ENCODE data around the gene AP5S1.

AP5S1 gene

DNA sequence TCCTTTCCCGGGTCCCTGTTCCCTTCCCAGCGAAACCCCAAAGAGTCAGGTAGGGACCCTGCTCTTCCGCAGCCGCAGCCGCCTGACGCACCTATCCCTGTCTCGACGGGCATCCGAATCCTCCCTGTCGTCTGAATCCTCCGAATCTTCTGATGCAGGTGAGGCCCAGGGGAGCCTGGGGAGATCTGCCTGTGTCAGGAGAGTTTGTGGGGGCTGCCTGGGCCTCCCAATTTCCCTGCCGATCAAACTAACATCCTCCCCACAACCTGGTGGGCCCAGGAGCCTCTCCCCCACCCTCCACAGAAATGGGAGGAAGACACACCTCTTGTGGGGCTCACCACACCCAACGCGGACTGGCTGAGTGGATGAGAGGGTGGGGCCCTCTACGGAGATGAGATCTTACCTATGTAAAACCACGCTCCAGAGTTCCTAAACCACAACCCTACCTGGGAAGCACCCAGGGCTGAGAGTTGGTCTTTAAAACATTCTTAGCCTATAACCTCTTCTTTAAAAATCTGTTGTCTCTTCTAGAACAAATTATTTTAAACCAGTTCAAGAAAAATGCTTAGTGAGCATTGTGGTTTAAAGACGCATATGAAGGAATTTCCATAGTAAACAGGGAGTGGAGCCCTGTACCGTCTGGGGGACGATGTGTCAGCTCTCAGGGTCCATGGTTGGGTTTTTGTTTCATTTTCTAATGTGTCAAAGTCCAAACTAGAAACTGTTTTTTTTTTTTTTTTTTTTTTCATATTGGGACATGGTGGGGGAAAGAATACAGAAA, 22.6 kb upstream of the AP5S1 start:
- TF ChIP-seq GATA1 (IDR thresholded peaks at IDR 0.05; ENCODE audit: low read depth, low read length) (no peak), POLR2A (IDR thresholded peaks at IDR 0.05; ENCODE audit: low read length) (no peak)
- peak; percentile 37 to 58 for DNase-seq

GRCh38 chr20:3798373-3798768, 22.0 kb upstream of the AP5S1 start:
- no peak for DNase-seq
- no peak for TF ChIP-seq POLR2A (IDR thresholded peaks at IDR 0.05; ENCODE audit: low read length)
- no peak for TF ChIP-seq GATA1 (IDR thresholded peaks at IDR 0.05; ENCODE audit: low read depth, low read length)

DNA sequence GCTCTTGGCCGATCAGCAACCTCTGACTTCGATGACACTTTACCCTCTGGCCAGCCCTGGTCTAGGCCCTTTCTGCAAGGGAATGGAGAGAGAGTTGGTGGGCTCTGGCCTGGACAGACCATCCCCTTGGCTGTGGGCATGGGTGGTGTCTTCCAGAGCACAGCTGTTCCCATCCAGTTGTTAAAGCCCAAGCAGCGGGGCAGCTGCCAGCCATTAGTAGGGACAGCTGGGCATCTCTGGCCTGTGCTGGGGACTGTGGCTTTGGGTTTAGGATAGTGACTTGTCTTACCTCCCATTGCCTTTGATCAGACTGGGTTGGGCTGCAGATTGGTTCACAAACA, 21.5 kb upstream of the AP5S1 start:
- TF ChIP-seq POLR2A (IDR thresholded peaks at IDR 0.05; ENCODE audit: low read length) (no peak), GATA1 (IDR thresholded peaks at IDR 0.05; ENCODE audit: low read depth, low read length) (no peak)

DNA sequence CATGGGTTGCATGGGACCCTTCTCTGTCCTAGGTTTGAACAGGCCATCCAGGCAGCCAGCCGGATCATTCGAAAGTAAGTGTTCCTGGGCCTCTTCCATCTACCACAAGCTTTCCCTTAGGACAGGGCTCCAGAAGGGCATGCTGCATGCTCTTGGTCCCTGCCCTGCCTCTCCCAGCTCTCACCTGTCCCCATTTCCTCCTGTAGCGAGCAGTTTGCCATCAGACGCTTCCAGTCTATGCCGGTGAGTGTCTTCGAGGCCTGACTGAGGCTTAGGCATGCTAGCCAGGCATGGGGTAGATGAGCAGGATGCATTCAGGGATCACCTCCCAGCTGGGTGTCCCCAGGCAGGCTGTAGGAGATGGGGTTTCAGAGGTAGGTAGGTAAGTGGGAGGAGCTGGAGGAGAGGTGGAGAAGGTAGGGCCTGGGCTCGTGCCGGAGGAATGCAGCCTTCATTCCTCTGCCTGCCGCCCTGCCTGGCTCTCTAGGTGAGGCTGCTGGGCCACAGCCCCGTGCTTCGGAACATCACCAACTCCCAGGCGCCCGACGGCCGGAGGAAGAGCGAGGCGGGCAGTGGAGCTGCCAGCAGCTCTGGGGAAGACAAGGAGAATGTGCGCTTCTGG, 20.0 kb upstream of the AP5S1 start:
- no peak for DNase-seq
- TF ChIP-seq POLR2A (IDR thresholded peaks at IDR 0.05; ENCODE audit: low read length) (no peak), GATA1 (IDR thresholded peaks at IDR 0.05; ENCODE audit: low read depth, low read length) (no peak)

More for the DNA sequence above, 21.5 kb upstream of the AP5S1 start:
- no peak for DNase-seq

DNA sequence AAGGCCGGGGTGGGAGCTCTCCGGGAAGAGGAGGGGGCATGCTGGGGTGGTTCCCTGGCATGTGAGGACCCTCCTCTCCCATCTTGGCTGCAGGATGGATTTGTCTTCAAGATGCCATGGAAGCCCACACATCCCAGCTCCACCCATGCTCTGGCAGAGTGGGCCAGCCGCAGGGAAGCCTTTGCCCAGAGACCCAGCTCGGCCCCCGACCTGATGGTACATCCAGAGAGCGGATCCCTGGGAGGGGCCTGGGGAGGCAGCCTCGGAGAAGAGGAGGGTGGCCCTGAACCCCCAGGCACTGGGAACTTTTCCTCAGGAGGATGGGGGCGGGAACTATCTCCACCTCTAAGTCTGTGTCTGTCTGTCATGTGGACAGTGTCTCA, 19.5 kb upstream of the AP5S1 start:
- TF ChIP-seq POLR2A (IDR thresholded peaks at IDR 0.05; ENCODE audit: low read length) = no peak
- TF ChIP-seq GATA1 (IDR thresholded peaks at IDR 0.05; ENCODE audit: low read depth, low read length) = no peak
- no peak for DNase-seq

GRCh38 chr20:3801299-3801698, 19.0 kb upstream of the AP5S1 start:
- no peak for DNase-seq
- TF ChIP-seq POLR2A (IDR thresholded peaks at IDR 0.05; ENCODE audit: low read length) = no peak
- TF ChIP-seq GATA1 (IDR thresholded peaks at IDR 0.05; ENCODE audit: low read depth, low read length) = no peak

- TF ChIP-seq POLR2A (IDR thresholded peaks at IDR 0.05; ENCODE audit: low read length) (no peak), GATA1 (IDR thresholded peaks at IDR 0.05; ENCODE audit: low read depth, low read length) (no peak)
These were observed 18.5 kb upstream of the AP5S1 start for GRCh38 chr20:3801846-3802245.

GRCh38 chr20:3802524-3803239, 17.7 kb upstream of the AP5S1 start:
- no peak for DNase-seq
- TF ChIP-seq GATA1 (IDR thresholded peaks at IDR 0.05; ENCODE audit: low read depth, low read length) (no peak), POLR2A (IDR thresholded peaks at IDR 0.05; ENCODE audit: low read length) (no peak)

More at GRCh38 chr20:3801846-3802245, 18.5 kb upstream of the AP5S1 start:
- DNase-seq = no peak

DNA sequence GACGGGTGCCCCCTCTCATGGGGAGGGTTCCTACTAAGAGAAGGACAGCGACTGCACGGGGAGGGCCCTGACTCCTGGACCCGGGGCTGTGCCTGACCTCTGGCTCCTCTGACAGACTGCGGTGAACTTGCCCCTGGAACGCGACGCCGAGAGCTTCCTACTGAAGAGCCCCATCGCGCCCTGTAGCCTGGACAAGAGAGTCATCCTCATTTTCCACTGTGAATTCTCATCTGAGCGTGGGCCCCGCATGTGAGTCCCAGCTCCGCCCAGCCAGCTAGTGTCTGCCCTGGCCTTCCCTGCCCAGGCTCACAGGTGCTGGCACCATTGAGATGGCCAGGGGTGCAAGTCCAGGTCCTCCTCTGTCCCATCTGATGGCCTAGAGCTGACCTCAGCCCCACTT, 17.1 kb upstream of the AP5S1 start:
- DNase-seq = no peak
- TF ChIP-seq GATA1 (IDR thresholded peaks at IDR 0.05; ENCODE audit: low read depth, low read length) (no peak), POLR2A (IDR thresholded peaks at IDR 0.05; ENCODE audit: low read length) (no peak)

DNA sequence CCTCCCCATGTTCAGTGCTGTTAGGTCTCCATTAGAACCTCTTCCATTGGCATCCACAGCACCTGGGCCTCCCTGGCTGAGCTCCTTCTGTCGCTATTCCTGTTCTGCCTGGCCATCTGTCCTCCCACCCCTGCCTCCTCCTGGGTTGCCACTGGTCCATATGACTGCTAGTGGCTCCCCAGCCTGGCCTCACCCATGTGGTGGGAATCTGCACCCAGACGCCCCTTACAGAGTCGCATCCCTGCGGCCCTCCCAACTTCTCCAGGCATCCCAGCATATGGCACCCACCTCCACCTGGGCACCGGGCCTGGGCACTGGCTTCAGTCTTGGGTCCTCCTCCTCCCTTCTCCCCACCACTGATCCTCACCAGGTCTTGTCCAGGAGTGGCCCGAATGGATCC, 16.5 kb upstream of the AP5S1 start:
- no peak for TF ChIP-seq POLR2A (IDR thresholded peaks at IDR 0.05; ENCODE audit: low read length)
- no peak for DNase-seq

DNA sequence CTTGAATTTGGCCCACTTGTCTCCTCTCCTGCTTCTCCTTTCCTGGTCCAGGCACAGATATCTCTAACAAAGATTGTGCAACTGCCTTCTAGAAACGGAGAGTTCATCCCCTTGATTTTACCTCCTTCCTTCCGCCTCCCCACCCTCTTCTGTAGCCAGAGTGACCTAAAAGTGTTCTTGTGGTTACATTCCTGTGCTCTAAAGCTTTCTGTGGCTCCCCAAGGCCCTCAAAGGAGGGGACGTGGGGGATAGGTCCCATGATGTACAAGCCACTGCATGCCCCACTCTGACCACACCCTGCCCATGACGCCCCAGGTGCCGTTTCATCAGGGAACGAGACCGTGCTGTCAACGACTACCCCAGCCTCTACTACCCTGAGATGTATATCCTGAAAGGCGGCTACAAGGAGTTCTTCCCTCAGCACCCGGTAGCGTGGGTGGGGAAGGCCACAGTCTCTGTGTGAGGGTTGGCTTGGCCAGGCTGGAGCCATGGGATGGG, 16.0 kb upstream of the AP5S1 start:
- no peak for DNase-seq
- no peak for TF ChIP-seq POLR2A (IDR thresholded peaks at IDR 0.05; ENCODE audit: low read length)
- no peak for TF ChIP-seq GATA1 (IDR thresholded peaks at IDR 0.05; ENCODE audit: low read depth, low read length)

DNA sequence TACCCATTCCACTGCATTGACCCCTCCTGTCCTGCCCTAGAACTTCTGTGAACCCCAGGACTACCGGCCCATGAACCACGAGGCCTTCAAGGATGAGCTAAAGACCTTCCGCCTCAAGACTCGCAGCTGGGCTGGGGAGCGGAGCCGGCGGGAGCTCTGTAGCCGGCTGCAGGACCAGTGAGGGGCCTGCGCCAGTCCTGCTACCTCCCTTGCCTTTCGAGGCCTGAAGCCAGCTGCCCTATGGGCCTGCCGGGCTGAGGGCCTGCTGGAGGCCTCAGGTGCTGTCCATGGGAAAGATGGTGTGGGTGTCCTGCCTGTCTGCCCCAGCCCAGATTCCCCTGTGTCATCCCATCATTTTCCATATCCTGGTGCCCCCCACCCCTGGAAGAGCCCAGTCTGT, 15.6 kb upstream of the AP5S1 start:
- TF ChIP-seq GATA1 (IDR thresholded peaks at IDR 0.05; ENCODE audit: low read depth, low read length) = no peak
- no peak for TF ChIP-seq POLR2A (IDR thresholded peaks at IDR 0.05; ENCODE audit: low read length)
- DNase-seq = no peak

- no peak for TF ChIP-seq POLR2A (IDR thresholded peaks at IDR 0.05; ENCODE audit: low read length)
- no peak for DNase-seq
These were observed 11.8 kb upstream of the AP5S1 start for GRCh38 chr20:3808544-3808943.

DNA sequence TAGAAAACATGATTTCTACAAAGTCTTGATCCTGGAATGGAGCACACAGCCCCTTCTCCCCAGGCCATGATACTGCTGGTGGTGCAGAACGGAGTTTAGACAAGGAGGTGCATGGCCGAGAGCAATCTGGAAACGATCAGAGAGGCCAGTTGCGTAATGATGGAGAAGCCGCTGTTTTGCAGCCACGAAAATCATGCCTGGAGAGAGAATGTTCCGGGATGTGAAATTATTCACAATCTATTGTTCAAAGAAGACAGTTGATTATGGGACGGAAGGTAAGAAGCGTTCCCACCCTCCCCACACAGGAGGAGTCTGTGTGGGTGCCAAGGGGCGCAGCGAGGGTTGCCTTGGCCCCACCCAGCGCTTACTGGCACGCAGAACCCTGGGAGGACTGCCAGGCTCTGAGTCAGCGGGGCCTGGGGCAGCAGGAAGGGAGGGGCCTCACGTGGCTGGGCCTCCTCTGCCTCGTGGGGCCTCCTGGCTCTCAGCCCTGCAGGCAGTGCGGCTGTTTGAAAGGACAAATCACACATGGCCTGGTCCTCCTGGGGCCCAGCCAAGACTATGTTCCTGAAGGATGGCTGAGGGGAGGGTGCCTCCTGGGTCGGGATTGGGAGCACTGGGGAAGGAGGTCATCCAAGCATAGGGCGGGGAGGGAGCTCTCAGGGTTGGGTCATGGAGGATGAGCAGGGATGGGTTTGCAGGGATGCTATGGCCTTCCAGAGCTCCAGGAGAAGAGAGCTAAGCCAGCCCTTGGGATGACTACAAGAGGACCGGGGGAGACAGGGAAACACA, 8.7 kb upstream of the AP5S1 start:
- TF ChIP-seq GATA1 (IDR thresholded peaks at IDR 0.05; ENCODE audit: low read depth, low read length) (no peak), POLR2A (IDR thresholded peaks at IDR 0.05; ENCODE audit: low read length) (peak; percentile 39)
- DNase-seq = peak; percentile 95 to 97

Measured in erythroblast (primary cell).